B cell (primary cell): ENCODE results near the gene HOXB7. TPM values are rescaled to one million over a fixed set of nuclear protein-coding genes. Genes with fewer than 3 reads are reported as not detected.

Experiments used
- ATAC-seq: fragments of 200-7000 bp; cut with Tn5 transposase; one replicate; pipeline ENCODE4 v1.10.0; 2021; ENCODE audit warnings: low read depth, mild to moderate bottlenecking, moderate number of reproducible peaks, moderate library complexity
- CTCF ChIA-PET: fragments of 350-600 bp; sonication (Branson Sonifier 250); formaldehyde crosslinking; loops from one replicate; lab custom pipeline; 2021; ENCODE audit warnings: antibody characterized with exemption, inconsistent platforms; lab: Charles Lee
- POLR2A ChIA-PET: fragments of 350-600 bp; sonication (Branson Sonifier 250); formaldehyde crosslinking; loops from one replicate; lab custom pipeline; 2021; ENCODE audit warnings: antibody characterized with exemption; lab: Charles Lee
- DNase-seq: peaks from one replicate; pipeline ENCODE4 v3.0.0; 2013
- H2AFZ ChIP-seq: 2 replicates; pipeline ENCODE4 v1.6.1; 2012; ENCODE audit warnings: mild to moderate bottlenecking, low read depth, low read length; ENCODE audit not compliant: insufficient read depth, poor library complexity, severe bottlenecking
- H3K27ac ChIP-seq, 2 donors: 1 replicate in 1 of 2; 2 replicates in 1 of 2; pipeline ENCODE4 v1.5.1; 2012 to 2013; ENCODE audit warnings: low read length in 2 of 2, mild to moderate bottlenecking in 2 of 2, moderate library complexity in 1 of 2
- H3K27me3 ChIP-seq, 4 experiments: fragments of 200-600 bp in 1 of 4; sonication (generic) in 1 of 4; replicated peaks in 1 of 4; 1 replicate in 2 of 4; 2 replicates in 2 of 4; pipeline versions ENCODE4 v1.6.1 to v1.7.0; 2013 to 2016; ENCODE audit warnings: low read length in 3 of 4, mild to moderate bottlenecking in 2 of 4, mixed read lengths in 1 of 4, moderate library complexity in 1 of 4; ENCODE audit not compliant: insufficient read depth in 4 of 4, control insufficient read depth in 3 of 4; ENCODE audit errors: control extremely low read depth in 1 of 4
- H3K36me3 ChIP-seq, 2 experiments: replicated peaks in 1 of 2; 1 replicate in 1 of 2; 2 replicates in 1 of 2; pipeline versions ENCODE4 v1.6.1 to v1.7.1; 2013; ENCODE audit warnings: low read length in 1 of 2; ENCODE audit not compliant: insufficient read depth in 2 of 2, control insufficient read depth in 1 of 2; ENCODE audit errors: control extremely low read depth in 1 of 2, extremely low read depth in 1 of 2
- H3K4me1 ChIP-seq, 2 donors: fragments of 200-600 bp in 1 of 2; sonication (generic) in 1 of 2; 1 replicate in 1 of 2; 2 replicates in 1 of 2; pipeline versions ENCODE4 v1.5.1 to v1.6.1; 2013 to 2017; ENCODE audit warnings: low read length in 2 of 2; ENCODE audit not compliant: control insufficient read depth in 2 of 2, insufficient read depth in 2 of 2
- H3K4me2 ChIP-seq: replicated peaks from 2 replicates; pipeline ENCODE3; 2012; ENCODE audit warnings: mild to moderate bottlenecking, low read depth, low read length; ENCODE audit not compliant: poor library complexity, severe bottlenecking
- H3K4me3 ChIP-seq, 5 experiments: fragments of 200-600 bp in 1 of 5; sonication (generic) in 1 of 5; 1 replicate in 3 of 5; 2 replicates in 2 of 5; pipeline versions ENCODE4 v1.5.1 to v1.7.0; 2011 to 2016; ENCODE audit warnings: low read length in 4 of 5, mild to moderate bottlenecking in 4 of 5, low read depth in 2 of 5, control low read depth in 1 of 5, moderate library complexity in 1 of 5; ENCODE audit not compliant: insufficient read depth in 1 of 5; ENCODE audit errors: control extremely low read depth in 1 of 5, extremely low read depth in 1 of 5
- H3K79me2 ChIP-seq: fragments of 200-600 bp; sonication (generic); one replicate; pipeline ENCODE4 v1.6.0; 2016; ENCODE audit warnings: low read length; ENCODE audit not compliant: control insufficient read depth, insufficient read depth
- H3K9ac ChIP-seq: fragments of 200-600 bp; sonication (generic); 2 replicates; pipeline ENCODE4 v1.6.1; 2017; ENCODE audit warnings: mild to moderate bottlenecking, low read length, moderate library complexity
- H3K9me3 ChIP-seq, 3 donors: one replicate each; pipeline versions ENCODE4 v1.6.1 to v1.7.1; 2013; ENCODE audit warnings: low read length in 2 of 3; ENCODE audit not compliant: control insufficient read depth in 2 of 3, insufficient read depth in 1 of 3; ENCODE audit errors: control extremely low read depth in 1 of 3
- H4K20me1 ChIP-seq: 2 replicates; pipeline ENCODE4 v1.6.0; 2012; ENCODE audit warnings: mild to moderate bottlenecking, low read length; ENCODE audit not compliant: insufficient read depth, control insufficient read depth, poor library complexity, severe bottlenecking
- H3K27ac Mint-ChIP-seq: one replicate; pipeline ENCODE4 v1.8.0; 2021; ENCODE audit warnings: mixed read lengths
- H3K27me3 Mint-ChIP-seq: one replicate; pipeline ENCODE4 v1.8.0; 2021; ENCODE audit warnings: mixed read lengths
- H3K4me1 Mint-ChIP-seq: one replicate; pipeline ENCODE4 v1.8.0; 2021; ENCODE audit warnings: mixed read lengths
- H3K4me3 Mint-ChIP-seq: one replicate; pipeline ENCODE4 v1.8.0; 2021; ENCODE audit warnings: mixed read lengths
- H3K9me3 Mint-ChIP-seq: one replicate; pipeline ENCODE4 v1.8.0; 2022; ENCODE audit warnings: mixed read lengths; ENCODE audit not compliant: insufficient read depth
- CTCF ChIP-seq: fragments of 200-600 bp; IDR thresholded peaks from one replicate; pipeline ENCODE4 v1.8.0; 2022; ENCODE audit warnings: antibody characterized with exemption, mild to moderate bottlenecking
- EZH2 ChIP-seq: IDR thresholded peaks from 2 replicates; pipeline ENCODE4 v1.6.1; 2012; ENCODE audit warnings: borderline replicate concordance, low read depth, mild to moderate bottlenecking, moderate library complexity, low read length; ENCODE audit not compliant: insufficient read depth, poor library complexity, severe bottlenecking
- WGBS: methylation state at CpG from one replicate; pipeline ENCODE4 v1.1.5; 2013; ENCODE audit warnings: missing lambda C conversion rate; ENCODE audit not compliant: insufficient coverage; 5-methylcytosine and 5-hydroxymethylcytosine counted together
- intact Hi-C: fragments of 100-400 bp; cut with micrococcal nuclease; formaldehyde crosslinking; loops from one replicate; pipeline ENCODE4 v1.10.0; 2022
- polyA plus RNA-seq: library from polyadenylated mRNA; depleted of rRNA; stranded (reverse); fragments of >200 nt; gene quantifications from 2 replicates; pipeline ENCODE4 v1.2.3, GENCODE V29; 2012
- total RNA-seq, 2 donors: library from RNA; stranded (reverse); fragments of 120-200 nt in 1 of 2; gene quantifications; 1 replicate in 1 of 2; 2 replicates in 1 of 2; pipeline versions ENCODE4 v1.2.3 to v1.2.4, GENCODE V29; 2013 to 2022

HOXB7 gene
- total and polyA plus RNA-seq, 2 donors (not counting 1 experiment from before 2014, with no cell fraction given) = 0.25 to 1.3 TPM

GRCh38 chr17:48565022-48565554 is 45.7 kb downstream of the HOXB7 start:
- no peaks in the 10 kb centered on the region for H3K9me3 Mint-ChIP-seq
- no peaks in the 10 kb centered on the region for H3K79me2 ChIP-seq
- DNase-seq = no peak
- H3K4me3 Mint-ChIP-seq = no peak overlapping the region
- WGBS = no CpG with 5 or more reads among the region's 2 CpGs
- H3K9ac ChIP-seq = no peak overlapping the region
- intact Hi-C loops = no loop called here
- no peak overlapping the region for H3K27ac Mint-ChIP-seq
- TF ChIP-seq CTCF (no peak), EZH2 (no peak)
- peaks cover 9% of the 10 kb centered on the region for H3K4me1 Mint-ChIP-seq
- H4K20me1 ChIP-seq = no peaks in the 10 kb centered on the region
- peaks cover 0 to 3% (median 0%) of the 10 kb centered on the region in 3 donors for H3K9me3 ChIP-seq
- peaks cover 5 to 8% of the 10 kb centered on the region in 2 donors for H3K4me1 ChIP-seq
- no peak for ATAC-seq
- H2AFZ ChIP-seq = no peak overlapping the region
- H3K36me3 ChIP-seq = no peaks in the 10 kb centered on the region
- H3K27ac ChIP-seq = no peak overlapping the region
- peaks cover 0 to 63% (median 26%) of the 10 kb centered on the region in 4 experiments for H3K27me3 ChIP-seq
- ChIA-PET CTCF (no interaction called here), POLR2A (no interaction called here)
- no peak overlapping the region for H3K4me2 ChIP-seq
- peaks cover 20% of the 10 kb centered on the region for H3K27me3 Mint-ChIP-seq
- H3K4me3 ChIP-seq = no peak overlapping the region

GRCh38 chr17:48564188-48565021 is 46.4 kb downstream of the HOXB7 start:
- H3K4me3 Mint-ChIP-seq = no peak overlapping the region
- TF ChIP-seq EZH2 (no peak), CTCF (no peak)
- Histone ChIP-seq H3K36me3 (no peaks in the 10 kb centered on the region), H3K27me3 (peaks cover 0 to 56% (median 22%) of the 10 kb centered on the region in 4 experiments), H4K20me1 (no peaks in the 10 kb centered on the region), H3K27ac (no peak overlapping the region), H3K9me3 (peaks cover 0 to 3% (median 0%) of the 10 kb centered on the region in 3 donors), H3K4me1 (peaks cover 5 to 8% of the 10 kb centered on the region in 2 donors), H3K9ac (no peak overlapping the region), H3K4me3 (no peak overlapping the region), H2AFZ (no peak overlapping the region), H3K79me2 (no peaks in the 10 kb centered on the region), H3K4me2 (no peak overlapping the region)
- ChIA-PET POLR2A (no interaction called here), CTCF (interaction anchor here (0.7 kb wide), 2 partner anchors 213 to 302 kb away, joined by 3 read pairs; no protein-coding TSS in a partner anchor)
- no peaks in the 10 kb centered on the region for H3K9me3 Mint-ChIP-seq
- H3K4me1 Mint-ChIP-seq = peaks cover 9% of the 10 kb centered on the region
- H3K27me3 Mint-ChIP-seq = peaks cover 19% of the 10 kb centered on the region
- 43% methylated on average over 69 of the region's 73 CpGs for WGBS
- ATAC-seq (no peak), DNase-seq (no peak)
- H3K27ac Mint-ChIP-seq = no peak overlapping the region
- intact Hi-C loops = no loop called here
